ENCODE data around the gene FBF1.
"Not testable (repeated sequence)": the region's sequence is repeated elsewhere in the genome, so short reads cannot be mapped to it uniquely, and the experiment has no call there.

- not testable (repeated sequence) for TF ChIP-seq CTCF (IDR thresholded peaks at IDR 0.05; ENCODE audit: insufficient read depth, low read depth, low read length); EZH2 (IDR thresholded peaks at IDR 0.05; ENCODE audit: insufficient read depth, low read length)
Measured at GRCh38 chr17:75969044-75969443, 28.2 kb upstream of the FBF1 start.

All from astrocyte (in vitro differentiated cells and primary cell).